Neuron (in vitro differentiated cells): Measurements from ENCODE around the gene SPDYA.

ENCODE experiments used
- H2AFZ ChIP-seq: one replicate; pipeline ENCODE4 v1.6.1; 2013; ENCODE audit warnings: low read depth, mild to moderate bottlenecking, inconsistent platforms, low read length, moderate library complexity
- H3K27me3 ChIP-seq: one replicate; pipeline ENCODE4 v1.6.1; 2013; ENCODE audit warnings: low read length; ENCODE audit not compliant: insufficient read depth
- H3K36me3 ChIP-seq: one replicate; pipeline ENCODE4 v1.6.1; 2013; ENCODE audit warnings: low read length; ENCODE audit not compliant: insufficient read depth
- H3K4me1 ChIP-seq: one replicate; pipeline ENCODE4 v1.6.1; 2013; ENCODE audit warnings: low read length; ENCODE audit not compliant: insufficient read depth
- H3K4me3 ChIP-seq: 2 replicates; pipeline ENCODE4 v1.5.1; 2013; ENCODE audit warnings: mild to moderate bottlenecking, low read length, moderate library complexity
- H3K9me3 ChIP-seq: one replicate; pipeline ENCODE4 v1.6.1; 2013; ENCODE audit warnings: low read length

Gene SPDYA

DNA sequence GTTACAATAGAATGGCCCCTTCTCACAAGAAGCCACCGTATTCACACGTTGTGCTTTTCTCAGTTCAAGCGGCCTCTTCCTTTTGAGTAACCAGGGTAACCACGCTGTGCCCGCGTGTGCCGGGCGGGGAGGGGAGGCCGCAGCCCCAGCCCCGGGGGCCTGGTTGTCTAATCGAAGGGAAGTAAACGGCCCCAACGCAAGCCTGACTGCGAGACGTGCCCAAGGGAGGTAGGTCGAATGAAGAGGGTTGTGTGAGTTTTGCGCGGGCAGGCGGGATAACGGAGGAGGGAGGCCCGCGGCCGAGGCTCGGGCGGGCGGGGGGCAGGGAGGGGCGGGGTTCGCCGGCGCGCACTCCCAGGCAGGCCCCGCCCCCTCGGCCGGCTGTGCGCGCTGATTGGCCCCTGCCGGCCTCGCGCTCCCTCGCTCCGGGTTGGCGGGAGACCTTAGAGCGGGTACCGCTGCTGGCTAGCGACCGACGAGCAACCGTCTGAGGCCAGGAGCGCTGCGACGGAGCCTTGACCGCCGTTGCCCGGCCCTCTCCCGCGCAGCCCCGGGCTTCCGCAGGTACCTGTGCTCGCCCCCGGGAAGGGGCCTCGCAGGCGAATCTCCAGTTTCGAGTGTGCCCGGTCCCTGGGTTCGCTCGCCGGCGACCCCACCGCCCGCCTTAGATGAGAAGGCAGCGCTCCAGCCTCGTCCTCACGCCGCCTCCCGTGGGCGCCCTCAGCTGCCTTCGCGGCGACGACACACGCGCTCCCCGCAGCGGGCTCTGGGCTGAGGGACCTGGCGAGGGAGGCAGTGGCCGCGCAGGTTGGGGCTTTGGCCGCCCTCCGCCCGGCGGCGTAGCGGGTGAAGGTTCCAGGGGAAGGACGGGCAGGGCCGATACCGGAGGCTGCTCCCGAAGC lies at the start of gene SPDYA:
Gene SPDYA, plus strand, starts transcription at position 451 of the 902 bp plus-strand sequence. CDS start 5,181 bp downstream, outside the sequence.
- H2AFZ ChIP-seq: no peak within 1 kb of the TSS
- H3K36me3 ChIP-seq: peaks cover 12% of the 10 kb centered on the region
- H3K4me3 ChIP-seq: no peak within 1 kb of the TSS
- no peaks in the 10 kb centered on the region for H3K4me1 ChIP-seq
- H3K9me3 ChIP-seq: peaks cover 8% of the 10 kb centered on the region
- no peaks in the 10 kb centered on the region for H3K27me3 ChIP-seq

DNA sequence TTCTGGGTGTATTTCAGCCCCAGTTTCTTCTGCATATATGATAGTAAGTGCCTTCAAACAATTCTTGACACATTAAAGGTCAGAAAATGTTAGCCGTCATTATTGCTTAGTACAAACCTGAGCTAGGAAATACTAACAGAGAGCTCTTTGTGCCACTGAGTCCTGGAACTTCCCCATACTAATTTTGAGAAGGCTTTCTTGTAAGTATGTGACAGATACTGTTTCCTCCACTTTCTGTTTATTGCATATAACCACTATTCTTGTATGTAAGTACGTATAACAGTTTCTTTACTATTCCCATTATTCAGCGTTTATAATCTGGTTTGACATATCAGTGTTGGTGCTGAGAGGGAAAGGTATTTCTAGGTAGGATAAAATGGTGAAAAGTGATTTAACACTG lies 49.2 kb upstream of the SPDYA start:
- Histone ChIP-seq H3K9me3 (no peaks in the 10 kb centered on the region), H3K4me1 (no peaks in the 10 kb centered on the region), H3K36me3 (peaks cover 16% of the 10 kb centered on the region), H3K4me3 (no peak overlapping the region), H3K27me3 (no peaks in the 10 kb centered on the region), H2AFZ (no peak overlapping the region)

GRCh38 chr2:28764909-28765711 lies 45.5 kb upstream of the SPDYA start:
- Histone ChIP-seq H3K9me3 (peaks cover 6% of the 10 kb centered on the region), H3K4me3 (no peak overlapping the region), H3K4me1 (no peaks in the 10 kb centered on the region), H2AFZ (no peak overlapping the region), H3K36me3 (peaks cover 9% of the 10 kb centered on the region), H3K27me3 (no peaks in the 10 kb centered on the region)

DNA sequence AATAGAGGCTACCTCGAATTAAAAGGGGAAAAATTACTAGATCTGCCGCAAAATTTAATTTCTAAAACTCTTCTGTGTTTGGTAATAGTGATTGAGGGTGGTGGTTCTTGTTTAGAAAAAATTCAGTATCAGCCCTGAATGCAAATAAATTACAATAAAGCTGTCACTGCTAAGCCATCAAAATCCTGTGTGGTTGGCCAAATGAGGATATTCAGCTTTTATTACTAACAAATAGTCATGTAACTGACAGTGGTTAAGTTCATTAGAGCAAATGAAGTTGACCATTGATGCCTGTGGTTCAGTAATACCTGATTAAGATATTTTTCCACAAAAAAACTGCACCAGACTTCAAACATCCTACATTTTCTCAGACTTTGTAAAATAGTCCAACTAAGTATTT lies 44.6 kb upstream of the SPDYA start:
- Histone ChIP-seq H3K4me1 (no peaks in the 10 kb centered on the region), H3K36me3 (peaks cover 5% of the 10 kb centered on the region), H3K4me3 (no peak overlapping the region), H3K27me3 (no peaks in the 10 kb centered on the region), H2AFZ (no peak overlapping the region), H3K9me3 (peaks cover 6% of the 10 kb centered on the region)

GRCh38 chr2:28767337-28767736 lies 43.3 kb upstream of the SPDYA start:
- peaks cover 6% of the 10 kb centered on the region for H3K9me3 ChIP-seq
- no peaks in the 10 kb centered on the region for H3K27me3 ChIP-seq
- peaks cover 4% of the 10 kb centered on the region for H3K36me3 ChIP-seq
- no peaks in the 10 kb centered on the region for H3K4me1 ChIP-seq
- no peak overlapping the region for H3K4me3 ChIP-seq
- H2AFZ ChIP-seq: no peak overlapping the region

- H3K4me3 ChIP-seq: no peak overlapping the region
Observed at GRCh38 chr2:28768422-28768821, 42.2 kb upstream of the SPDYA start.

GRCh38 chr2:28768952-28769351 lies 41.7 kb upstream of the SPDYA start:
- Histone ChIP-seq H3K36me3 (no peaks in the 10 kb centered on the region), H3K27me3 (no peaks in the 10 kb centered on the region), H2AFZ (no peak overlapping the region), H3K4me1 (no peaks in the 10 kb centered on the region), H3K9me3 (peaks cover 6% of the 10 kb centered on the region), H3K4me3 (no peak overlapping the region)

More at GRCh38 chr2:28768422-28768821, 42.2 kb upstream of the SPDYA start:
- Histone ChIP-seq H3K36me3 (no peaks in the 10 kb centered on the region), H3K9me3 (peaks cover 6% of the 10 kb centered on the region), H2AFZ (no peak overlapping the region), H3K4me1 (no peaks in the 10 kb centered on the region), H3K27me3 (no peaks in the 10 kb centered on the region)

DNA sequence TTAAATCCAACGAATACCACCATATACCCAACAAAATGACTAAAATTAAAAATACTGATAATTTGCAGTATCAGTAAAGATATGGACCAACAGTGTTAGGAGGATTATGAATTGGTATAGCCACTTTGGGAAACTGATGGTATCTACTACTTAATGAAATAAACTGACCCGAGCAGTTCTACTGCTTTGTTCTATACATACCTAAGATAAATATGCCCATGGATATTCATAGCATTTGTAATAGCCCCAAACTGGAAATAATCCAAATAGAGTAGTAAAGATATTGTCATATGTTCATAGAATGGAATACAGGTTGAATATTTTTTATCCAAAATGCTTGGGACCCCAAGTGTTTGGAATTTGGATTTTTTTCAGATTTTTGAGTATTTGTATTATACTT lies 38.3 kb upstream of the SPDYA start:
- H3K9me3 ChIP-seq: peaks cover 6% of the 10 kb centered on the region
- no peaks in the 10 kb centered on the region for H3K27me3 ChIP-seq
- peaks cover 10% of the 10 kb centered on the region for H3K36me3 ChIP-seq
- no peak overlapping the region for H3K4me3 ChIP-seq
- no peak overlapping the region for H2AFZ ChIP-seq
- no peaks in the 10 kb centered on the region for H3K4me1 ChIP-seq

GRCh38 chr2:28776471-28776870 lies 34.2 kb upstream of the SPDYA start:
- H3K4me3 ChIP-seq: no peak overlapping the region
- no peaks in the 10 kb centered on the region for H3K27me3 ChIP-seq
- H3K9me3 ChIP-seq: no peaks in the 10 kb centered on the region
- no peak overlapping the region for H2AFZ ChIP-seq
- peaks cover 47% of the 10 kb centered on the region for H3K36me3 ChIP-seq
- H3K4me1 ChIP-seq: no peaks in the 10 kb centered on the region

DNA sequence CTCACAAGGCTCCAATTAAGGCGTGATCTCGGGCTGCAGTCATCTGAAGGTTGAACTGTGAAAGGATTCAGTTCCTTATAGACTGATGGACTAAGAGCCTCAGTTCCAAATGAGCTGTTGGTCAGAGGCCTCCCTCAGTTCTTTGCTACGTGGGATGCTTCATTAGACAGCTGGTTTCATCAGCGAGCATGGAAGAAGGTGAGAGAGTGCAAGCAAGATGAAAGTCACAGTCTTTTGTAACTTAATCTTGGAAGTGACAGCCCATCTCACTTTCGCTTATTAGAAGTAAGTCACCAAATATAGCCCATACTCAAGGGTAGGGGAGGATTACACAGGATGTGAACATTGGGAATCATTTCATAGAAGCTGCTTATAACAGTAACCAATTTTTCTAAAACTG lies 32.2 kb upstream of the SPDYA start:
- Histone ChIP-seq H3K9me3 (no peaks in the 10 kb centered on the region), H3K4me3 (no peak overlapping the region), H3K27me3 (no peaks in the 10 kb centered on the region), H2AFZ (no peak overlapping the region), H3K4me1 (no peaks in the 10 kb centered on the region), H3K36me3 (peaks cover 66% of the 10 kb centered on the region)

DNA sequence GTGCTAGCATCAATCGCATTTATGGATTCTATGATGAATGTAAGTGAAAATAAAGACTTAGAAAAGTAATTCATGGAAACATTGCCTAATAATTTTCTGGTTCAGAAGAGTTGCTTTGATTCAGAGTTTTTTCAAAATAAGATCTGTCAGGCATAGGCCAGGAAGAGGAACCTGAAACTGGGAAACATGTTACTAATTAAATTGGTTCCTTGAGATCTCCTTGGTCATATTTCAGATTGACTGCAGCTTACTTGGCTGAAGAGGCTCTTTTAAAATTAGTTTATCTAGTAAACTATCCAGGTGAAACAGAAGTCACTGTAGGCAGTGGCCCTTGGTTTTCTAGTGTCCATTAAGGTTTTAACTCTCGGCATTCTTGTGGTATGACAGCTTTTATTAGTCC lies 31.6 kb upstream of the SPDYA start:
- Histone ChIP-seq H3K4me1 (no peaks in the 10 kb centered on the region), H3K36me3 (peaks cover 72% of the 10 kb centered on the region), H3K9me3 (no peaks in the 10 kb centered on the region), H2AFZ (no peak overlapping the region), H3K4me3 (no peak overlapping the region), H3K27me3 (no peaks in the 10 kb centered on the region)

GRCh38 chr2:28780496-28780895 lies 30.1 kb upstream of the SPDYA start:
- Histone ChIP-seq H2AFZ (no peak overlapping the region), H3K4me1 (no peaks in the 10 kb centered on the region), H3K36me3 (peaks cover 80% of the 10 kb centered on the region), H3K9me3 (no peaks in the 10 kb centered on the region), H3K27me3 (no peaks in the 10 kb centered on the region), H3K4me3 (no peak overlapping the region)

- Histone ChIP-seq H3K27me3 (no peaks in the 10 kb centered on the region), H2AFZ (no peak overlapping the region), H3K9me3 (no peaks in the 10 kb centered on the region), H3K36me3 (peaks cover 85% of the 10 kb centered on the region), H3K4me1 (no peaks in the 10 kb centered on the region), H3K4me3 (no peak overlapping the region)
Observed at GRCh38 chr2:28782423-28782822, 28.2 kb upstream of the SPDYA start.
